GM12878 (cell line): ENCODE data around the gene SEC14L1. TPM values are rescaled to one million over a fixed set of nuclear protein-coding genes. Genes with fewer than 3 reads are reported as not detected.

ENCODE experiments used
- ATAC-seq: fragments of 200-7000 bp; cut with Tn5 transposase; 3 replicates; pipeline ENCODE4 v1.9.1; 2020; ENCODE audit warnings: mild to moderate bottlenecking, moderate library complexity
- BruUV-seq: library from RNA; stranded (reverse); fragments of 400-500 nt; replicated peaks from 2 replicates; lab custom pipeline; 2021; lab: Mats Ljungman, UMichigan
- CTCF ChIA-PET: fragments of 300-600 bp; sonication (Branson Sonifier 250); formaldehyde crosslinking; extraction: SDS; loops from one replicate; lab custom pipeline; 2021; ENCODE audit warnings: inconsistent platforms; lab: Yijun Ruan, JAX
- POLR2A ChIA-PET: fragments of 350-600 bp; formaldehyde crosslinking; extraction: SDS; loops from one replicate; lab custom pipeline; 2021; ENCODE audit warnings: inconsistent platforms; lab: Charles Lee
- RAD21 ChIA-PET: fragments of 300-600 bp; sonication (Branson Sonifier 250); formaldehyde crosslinking; loops from one replicate; lab custom pipeline; 2023; ENCODE audit warnings: antibody characterized with exemption; ENCODE audit not compliant: unreplicated experiment; lab: Charles Lee
- SMC1A ChIA-PET: fragments of 300-600 bp; sonication (Branson Sonifier 250); formaldehyde crosslinking; loops from one replicate; lab custom pipeline; 2023; ENCODE audit not compliant: unreplicated experiment, uncharacterized antibody; lab: Charles Lee
- DNase-seq: peaks from one replicate; pipeline ENCODE4 v3.0.0-alpha.2; 2011; ENCODE audit warnings: low read depth, low spot score
- FAIRE-seq: peaks from 3 replicates; lab custom pipeline; 2011; peaks lifted over from hg19 to GRCh38; lab: Jason Lieb, UNC
- H2AFZ ChIP-seq: 2 replicates; pipeline ENCODE4 v1.6.0; 2011; ENCODE audit warnings: low read depth, low read length, control low read depth; ENCODE audit not compliant: control insufficient read depth
- H3K27ac ChIP-seq: 2 replicates; pipeline ENCODE4 v1.5.1; 2011; ENCODE audit warnings: control low read depth; ENCODE audit not compliant: control insufficient read depth, insufficient read depth
- H3K27me3 ChIP-seq, 2 experiments: replicated peaks in 1 of 2; 2 replicates each; pipeline versions ENCODE4 v1.6.0 to v1.6.1; 2011; ENCODE audit warnings: low read length in 1 of 2; ENCODE audit not compliant: control insufficient read depth in 2 of 2, insufficient read depth in 2 of 2
- H3K36me3 ChIP-seq, 2 experiments: 2 replicates each; pipeline ENCODE4 v1.5.1; 2011; ENCODE audit warnings: low read length in 1 of 2; ENCODE audit not compliant: control insufficient read depth in 2 of 2, insufficient read depth in 2 of 2
- H3K4me1 ChIP-seq: 2 replicates; pipeline ENCODE4 v1.6.1; 2011; ENCODE audit warnings: mild to moderate bottlenecking, low read length, moderate library complexity, mixed read lengths; ENCODE audit not compliant: control insufficient read depth, insufficient read depth
- H3K4me2 ChIP-seq: 2 replicates; pipeline ENCODE4 v1.6.0; 2011; ENCODE audit warnings: control low read depth; ENCODE audit not compliant: control insufficient read depth, insufficient read depth
- H3K4me3 ChIP-seq: fragments of 200-600 bp; sonication (generic); 2 replicates; pipeline ENCODE4 v1.5.1; 2016
- H3K79me2 ChIP-seq: 2 replicates; pipeline ENCODE4 v1.6.0; 2011; ENCODE audit warnings: low read length; ENCODE audit not compliant: control insufficient read depth, insufficient read depth
- H3K9ac ChIP-seq: 2 replicates; pipeline ENCODE4 v1.8.0; 2011; ENCODE audit warnings: low read length, control low read depth, mixed read lengths; ENCODE audit not compliant: control insufficient read depth, insufficient read depth
- H3K9me3 ChIP-seq: replicated peaks from 3 replicates; pipeline ENCODE4 v1.5.1; 2011; ENCODE audit warnings: mild to moderate bottlenecking, low read length; ENCODE audit not compliant: control insufficient read depth, insufficient read depth
- H4K20me1 ChIP-seq: 2 replicates; pipeline ENCODE4 v1.6.0; 2011; ENCODE audit not compliant: control insufficient read depth, insufficient read depth
- DPF2 ChIP-seq: fragments of 450-650 bp; IDR thresholded peaks from 2 replicates; pipeline ENCODE4 v1.6.1; 2017; ENCODE audit warnings: mild to moderate bottlenecking
- EED ChIP-seq: sonication (generic); IDR thresholded peaks from 2 replicates; pipeline ENCODE4 v1.6.1; 2016; ENCODE audit warnings: antibody characterized with exemption, low read depth
- FOS ChIP-seq: IDR thresholded peaks from 3 replicates; pipeline ENCODE4 v1.6.1; 2011; ENCODE audit warnings: borderline replicate concordance; ENCODE audit not compliant: insufficient read length; ENCODE audit errors: extremely low read depth
- HDAC2 ChIP-seq: fragments of 200-600 bp; sonication (generic); IDR thresholded peaks from 2 replicates; pipeline ENCODE4 v1.6.1; 2017
- IKZF2 ChIP-seq, 2 experiments: fragments of 450-650 bp; IDR thresholded peaks; 2 replicates each; pipeline ENCODE4 v1.6.1; 2017; ENCODE audit warnings: mild to moderate bottlenecking in 2 of 2, moderate library complexity in 2 of 2
- MEF2B ChIP-seq: fragments of 450-650 bp; IDR thresholded peaks from 2 replicates; pipeline ENCODE4 v1.6.1; 2018; ENCODE audit warnings: mild to moderate bottlenecking, moderate library complexity; ENCODE audit not compliant: partially characterized antibody, poor library complexity, severe bottlenecking
- NFIC ChIP-seq: IDR thresholded peaks from 2 replicates; pipeline ENCODE4 v1.6.1; 2012; ENCODE audit warnings: low read depth, mild to moderate bottlenecking, inconsistent platforms, low read length, moderate library complexity
- PAX5 ChIP-seq: IDR thresholded peaks from 2 replicates; pipeline ENCODE4 v1.6.1; 2011; ENCODE audit warnings: low read depth, low read length, borderline replicate concordance
- POLR2AphosphoS5 ChIP-seq: IDR thresholded peaks from 2 replicates; pipeline ENCODE4 v1.6.1; 2011; ENCODE audit warnings: mild to moderate bottlenecking, low read length, inconsistent platforms
- RB1 ChIP-seq: fragments of 450-650 bp; formaldehyde crosslinking; IDR thresholded peaks from 2 replicates; pipeline ENCODE4 v1.6.1; 2017; ENCODE audit warnings: mild to moderate bottlenecking, borderline replicate concordance
- SIN3A ChIP-seq: IDR thresholded peaks from 2 replicates; pipeline ENCODE4 v1.6.1; 2012; ENCODE audit warnings: low read depth, low read length, improper control_type of control experiment
- TBL1XR1 ChIP-seq: IDR thresholded peaks from 2 replicates; pipeline ENCODE4 v1.6.1; 2012; ENCODE audit warnings: low read depth, low read length, improper control_type of control experiment
- ZZZ3 ChIP-seq: IDR thresholded peaks from 2 replicates; pipeline ENCODE4 v1.6.1; 2011; ENCODE audit warnings: low read depth; ENCODE audit not compliant: control insufficient read depth, insufficient read length
- WGBS: methylation state at CpG from one replicate; pipeline ENCODE4 v1.1.6; 2016; ENCODE audit warnings: low lambda C conversion rate; ENCODE audit not compliant: insufficient replicate concordance, insufficient coverage; ENCODE audit errors: missing lambda C conversion rate; 5-methylcytosine and 5-hydroxymethylcytosine counted together
- in situ Hi-C: fragments of 300-500 bp; cut with MboI; formaldehyde crosslinking; loops from 9 replicates; pipeline ENCODE4 v1.14.3; 2018; ENCODE audit warnings: mixed read lengths
- intact Hi-C: fragments of 100-400 bp; cut with micrococcal nuclease; formaldehyde crosslinking; loops from one replicate; pipeline ENCODE4 v1.14.2; 2022; ENCODE audit not compliant: unreplicated experiment
- polyA plus RNA-seq, 11 experiments: library from polyadenylated mRNA; depleted of rRNA in 4 of 11; unstranded in 6 of 11; stranded (reverse) in 5 of 11; fragments of >200 nt; fragmentation: Nextera tagmentation in 4 of 11; fragmentation: Illumina TruSeq in 1 of 11; extraction: Ambion mirVana in 4 of 11; extraction: Trizol in 1 of 11; gene quantifications; 1 replicate in 1 of 11; 2 replicates in 10 of 11; pipeline versions ENCODE4 v1.2.1 to v1.2.3, GENCODE V29; 2011 to 2016; ENCODE audit warnings: inconsistent platforms in 2 of 11, missing spikeins in 2 of 11, low read depth in 1 of 11
- total RNA-seq, 4 experiments: library from RNA; depleted of rRNA in 3 of 4; stranded (reverse); fragments of >200 nt in 3 of 4; fragmentation: Illumina TruSeq in 1 of 4; extraction: Trizol in 1 of 4; gene quantifications; 2 replicates each; pipeline versions ENCODE4 v1.2.1 to v1.2.3, GENCODE V29; 2013 to 2021
- TF ChIP-seq, protein P1 (sequence below): IDR thresholded peaks from 2 replicates; pipeline ENCODE4 v1.6.1; 2012; ENCODE audit warnings: improper control_type of control experiment, low read depth, low read length; ENCODE audit not compliant: insufficient replicate concordance
- TF ChIP-seq, protein P2 (sequence below): fragments of 450-650 bp; IDR thresholded peaks from 2 replicates; pipeline ENCODE4 v1.6.1; 2016; ENCODE audit warnings: mild to moderate bottlenecking

SEC14L1 gene
- total and polyA plus RNA-seq, 10 of the 15 experiments (the other 5 are each of a cell fraction or from before 2014, with no cell fraction given) = 6.3 to 66.1 (median 33.5) TPM

DNA sequence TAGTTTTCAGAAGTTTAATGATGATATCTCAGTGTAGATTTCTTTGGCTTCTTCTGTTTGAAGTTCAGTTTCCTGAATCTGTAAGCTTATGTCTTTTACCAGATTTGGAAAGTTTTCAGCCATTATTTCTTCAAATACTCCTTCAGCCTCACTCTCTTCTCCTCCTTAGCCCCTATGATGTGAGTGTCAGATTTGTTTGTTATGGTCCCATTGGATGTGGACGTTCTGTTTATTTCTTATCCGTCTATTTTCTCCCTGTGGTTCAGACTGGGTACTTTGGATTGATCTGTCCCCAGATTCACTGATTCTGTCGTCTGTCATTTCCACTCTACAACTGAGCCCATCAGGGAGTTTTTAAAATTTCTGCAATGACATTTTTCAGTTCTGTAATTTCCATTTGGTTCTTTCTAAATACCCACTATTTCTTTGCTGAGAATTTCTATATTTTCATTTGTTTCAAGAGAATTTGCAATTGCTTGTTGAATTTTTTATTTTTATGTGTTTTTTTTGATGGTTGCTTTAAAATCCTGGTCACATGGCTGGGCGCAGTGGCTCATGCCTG, 110.9 kb downstream of the SEC14L1 start:
- POLR2A ChIA-PET = no interaction called here
- no peak overlapping the region for H3K4me2 ChIP-seq
- H3K27ac ChIP-seq = no peak overlapping the region
- no peak for TF ChIP-seq IKZF2 (IDR thresholded peaks at IDR 0.05)
- TF ChIP-seq TBL1XR1 = no peak
- no peak for TF ChIP-seq ZZZ3
- no peak for TF ChIP-seq RB1
- TF ChIP-seq, protein P1, sequence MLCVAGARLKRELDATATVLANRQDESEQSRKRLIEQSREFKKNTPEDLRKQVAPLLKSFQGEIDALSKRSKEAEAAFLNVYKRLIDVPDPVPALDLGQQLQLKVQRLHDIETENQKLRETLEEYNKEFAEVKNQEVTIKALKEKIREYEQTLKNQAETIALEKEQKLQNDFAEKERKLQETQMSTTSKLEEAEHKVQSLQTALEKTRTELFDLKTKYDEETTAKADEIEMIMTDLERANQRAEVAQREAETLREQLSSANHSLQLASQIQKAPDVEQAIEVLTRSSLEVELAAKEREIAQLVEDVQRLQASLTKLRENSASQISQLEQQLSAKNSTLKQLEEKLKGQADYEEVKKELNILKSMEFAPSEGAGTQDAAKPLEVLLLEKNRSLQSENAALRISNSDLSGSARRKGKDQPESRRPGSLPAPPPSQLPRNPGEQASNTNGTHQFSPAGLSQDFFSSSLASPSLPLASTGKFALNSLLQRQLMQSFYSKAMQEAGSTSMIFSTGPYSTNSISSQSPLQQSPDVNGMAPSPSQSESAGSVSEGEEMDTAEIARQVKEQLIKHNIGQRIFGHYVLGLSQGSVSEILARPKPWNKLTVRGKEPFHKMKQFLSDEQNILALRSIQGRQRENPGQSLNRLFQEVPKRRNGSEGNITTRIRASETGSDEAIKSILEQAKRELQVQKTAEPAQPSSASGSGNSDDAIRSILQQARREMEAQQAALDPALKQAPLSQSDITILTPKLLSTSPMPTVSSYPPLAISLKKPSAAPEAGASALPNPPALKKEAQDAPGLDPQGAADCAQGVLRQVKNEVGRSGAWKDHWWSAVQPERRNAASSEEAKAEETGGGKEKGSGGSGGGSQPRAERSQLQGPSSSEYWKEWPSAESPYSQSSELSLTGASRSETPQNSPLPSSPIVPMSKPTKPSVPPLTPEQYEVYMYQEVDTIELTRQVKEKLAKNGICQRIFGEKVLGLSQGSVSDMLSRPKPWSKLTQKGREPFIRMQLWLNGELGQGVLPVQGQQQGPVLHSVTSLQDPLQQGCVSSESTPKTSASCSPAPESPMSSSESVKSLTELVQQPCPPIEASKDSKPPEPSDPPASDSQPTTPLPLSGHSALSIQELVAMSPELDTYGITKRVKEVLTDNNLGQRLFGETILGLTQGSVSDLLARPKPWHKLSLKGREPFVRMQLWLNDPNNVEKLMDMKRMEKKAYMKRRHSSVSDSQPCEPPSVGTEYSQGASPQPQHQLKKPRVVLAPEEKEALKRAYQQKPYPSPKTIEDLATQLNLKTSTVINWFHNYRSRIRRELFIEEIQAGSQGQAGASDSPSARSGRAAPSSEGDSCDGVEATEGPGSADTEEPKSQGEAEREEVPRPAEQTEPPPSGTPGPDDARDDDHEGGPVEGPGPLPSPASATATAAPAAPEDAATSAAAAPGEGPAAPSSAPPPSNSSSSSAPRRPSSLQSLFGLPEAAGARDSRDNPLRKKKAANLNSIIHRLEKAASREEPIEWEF = no peak
- no peak for TF ChIP-seq MEF2B
- TF ChIP-seq EED = no peak
- TF ChIP-seq PAX5 = no peak
- TF ChIP-seq, protein P2, sequence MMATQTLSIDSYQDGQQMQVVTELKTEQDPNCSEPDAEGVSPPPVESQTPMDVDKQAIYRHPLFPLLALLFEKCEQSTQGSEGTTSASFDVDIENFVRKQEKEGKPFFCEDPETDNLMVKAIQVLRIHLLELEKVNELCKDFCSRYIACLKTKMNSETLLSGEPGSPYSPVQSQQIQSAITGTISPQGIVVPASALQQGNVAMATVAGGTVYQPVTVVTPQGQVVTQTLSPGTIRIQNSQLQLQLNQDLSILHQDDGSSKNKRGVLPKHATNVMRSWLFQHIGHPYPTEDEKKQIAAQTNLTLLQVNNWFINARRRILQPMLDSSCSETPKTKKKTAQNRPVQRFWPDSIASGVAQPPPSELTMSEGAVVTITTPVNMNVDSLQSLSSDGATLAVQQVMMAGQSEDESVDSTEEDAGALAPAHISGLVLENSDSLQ = no peak
- no peak for TF ChIP-seq HDAC2
- no peak for TF ChIP-seq DPF2
- TF ChIP-seq FOS = no peak
- TF ChIP-seq SIN3A = no peak
- no peak for TF ChIP-seq NFIC
- no peak for TF ChIP-seq POLR2AphosphoS5
- CTCF ChIA-PET = interaction anchor here (5.5 kb wide), 1 partner anchor 164 kb away, joined by 33 read pairs; no protein-coding TSS in a partner anchor
- BruUV-seq = no TSS peak
- intact Hi-C loops (no loop called here), in situ Hi-C loops (no loop called here)
- H3K9me3 ChIP-seq = no peaks in the 10 kb centered on the region
- H3K27me3 ChIP-seq = no peaks in the 10 kb centered on the region; a peak in 3 of 4 replicates
- SMC1A ChIA-PET = interaction anchor here (0.8 to 1.9 kb wide), 3 partner anchors 147 to 163 kb away, joined by 3 to 5 read pairs (median 3); no protein-coding TSS in a partner anchor
- H2AFZ ChIP-seq = no peak overlapping the region
- ATAC-seq (no peak), DNase-seq (no peak), FAIRE-seq (no peak)
- peaks cover 1% of the 10 kb centered on the region for H3K4me1 ChIP-seq
- H3K4me3 ChIP-seq = no peak overlapping the region
- RAD21 ChIA-PET = no interaction called here
- no peak overlapping the region for H3K9ac ChIP-seq
- 31% methylated on average over 4 of the region's 4 CpGs for WGBS
- no peaks in the 10 kb centered on the region for H3K36me3 ChIP-seq
- no peaks in the 10 kb centered on the region for H3K79me2 ChIP-seq
- H4K20me1 ChIP-seq = no peaks in the 10 kb centered on the region
